Measurements from ENCODE around the gene CDKAL1. TPM values are rescaled to one million over a fixed set of nuclear protein-coding genes. Genes with fewer than 3 reads are reported as not detected.
"Not testable (repeated sequence)": the region's sequence is repeated elsewhere in the genome, so short reads cannot be mapped to it uniquely, and the experiment has no call there.

Gene CDKAL1
- total RNA-seq, 1 donor from 2014 or later, result 13.4 TPM

DNA sequence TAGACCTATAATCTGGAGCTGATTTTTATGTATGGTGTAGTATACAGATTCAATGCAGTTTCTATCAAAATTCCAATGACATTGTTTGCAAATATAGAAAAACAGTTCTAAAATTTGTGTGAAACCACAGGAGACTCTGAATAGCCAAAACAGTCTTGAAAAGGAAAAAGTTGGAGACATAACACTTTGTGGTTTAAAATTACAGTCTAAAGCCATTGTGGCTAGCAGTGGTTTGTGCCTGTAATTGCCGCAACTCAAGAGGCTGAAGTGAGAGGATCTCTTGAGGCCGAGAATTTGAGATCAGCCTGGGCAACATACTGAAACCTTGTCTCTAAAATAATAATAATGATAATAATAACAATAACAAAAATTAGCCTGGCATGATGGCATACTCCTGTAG is 213.7 kb downstream of the CDKAL1 start:
- no peaks in the 10 kb centered on the region for H3K27me3 ChIP-seq (ENCODE audit: control insufficient read depth, insufficient read depth, low read length)
- no peak overlapping the region for H3K4me3 ChIP-seq (ENCODE audit: low read depth, low read length)
- no peak for TF ChIP-seq CTCF (IDR thresholded peaks at IDR 0.05; ENCODE audit: insufficient read depth, low read length, severe bottlenecking)
- FAIRE-seq (no peak), DNase-seq (ENCODE audit: low read depth) (no peak)
- no peaks in the 10 kb centered on the region for H3K36me3 ChIP-seq (ENCODE audit: control insufficient read depth, insufficient read depth, low read length)

DNA sequence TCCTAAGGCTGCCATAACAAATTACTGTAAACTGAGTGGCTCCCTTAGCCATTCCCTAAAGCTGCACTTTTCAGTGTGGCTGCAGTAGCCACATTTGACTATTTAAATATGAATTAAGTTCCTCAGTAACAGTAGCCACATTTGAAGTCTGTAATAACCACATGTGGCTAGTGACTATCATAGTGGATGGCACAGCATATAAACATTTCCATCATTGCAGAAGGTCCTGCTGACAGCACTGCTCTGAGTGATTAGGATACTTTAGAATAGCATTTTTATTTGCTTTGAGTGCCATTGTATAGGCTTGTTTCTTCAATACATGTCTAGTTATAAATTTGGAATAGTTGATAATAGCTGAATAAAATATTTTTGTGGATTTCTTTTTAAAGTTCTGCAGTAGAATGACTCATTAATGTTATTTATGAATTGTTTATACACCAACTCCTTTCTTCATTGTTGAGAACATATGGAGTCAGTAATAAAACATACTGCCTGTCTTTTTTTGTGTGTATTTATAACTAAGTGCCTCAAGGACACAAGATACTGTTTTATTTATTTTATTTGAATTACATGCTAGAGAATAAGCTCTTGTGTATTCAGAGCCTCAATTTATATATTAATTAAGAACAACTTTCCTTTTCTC is 217.2 kb downstream of the CDKAL1 start:
- DNase-seq (ENCODE audit: low read depth), result no peak
- H3K4me3 ChIP-seq (ENCODE audit: low read depth, low read length), result no peak overlapping the region
- FAIRE-seq, result no peak
- H3K27me3 ChIP-seq (ENCODE audit: control insufficient read depth, insufficient read depth, low read length), result no peaks in the 10 kb centered on the region
- TF ChIP-seq CTCF (IDR thresholded peaks at IDR 0.05; ENCODE audit: insufficient read depth, low read length, severe bottlenecking), result no peak
- H3K36me3 ChIP-seq (ENCODE audit: control insufficient read depth, insufficient read depth, low read length), result no peaks in the 10 kb centered on the region

- Histone ChIP-seq H3K4me3 (ENCODE audit: low read depth, low read length) (no peak overlapping the region), H3K27me3 (ENCODE audit: control insufficient read depth, insufficient read depth, low read length) (no peaks in the 10 kb centered on the region), H3K36me3 (ENCODE audit: control insufficient read depth, insufficient read depth, low read length) (no peaks in the 10 kb centered on the region)
- TF ChIP-seq CTCF (IDR thresholded peaks at IDR 0.05; ENCODE audit: insufficient read depth, low read length, severe bottlenecking), result no peak
- peak; percentile 11 for DNase-seq (ENCODE audit: low read depth)
- no peak for FAIRE-seq
Measured at GRCh38 chr6:20755631-20756030, 221.4 kb downstream of the CDKAL1 start.

DNA sequence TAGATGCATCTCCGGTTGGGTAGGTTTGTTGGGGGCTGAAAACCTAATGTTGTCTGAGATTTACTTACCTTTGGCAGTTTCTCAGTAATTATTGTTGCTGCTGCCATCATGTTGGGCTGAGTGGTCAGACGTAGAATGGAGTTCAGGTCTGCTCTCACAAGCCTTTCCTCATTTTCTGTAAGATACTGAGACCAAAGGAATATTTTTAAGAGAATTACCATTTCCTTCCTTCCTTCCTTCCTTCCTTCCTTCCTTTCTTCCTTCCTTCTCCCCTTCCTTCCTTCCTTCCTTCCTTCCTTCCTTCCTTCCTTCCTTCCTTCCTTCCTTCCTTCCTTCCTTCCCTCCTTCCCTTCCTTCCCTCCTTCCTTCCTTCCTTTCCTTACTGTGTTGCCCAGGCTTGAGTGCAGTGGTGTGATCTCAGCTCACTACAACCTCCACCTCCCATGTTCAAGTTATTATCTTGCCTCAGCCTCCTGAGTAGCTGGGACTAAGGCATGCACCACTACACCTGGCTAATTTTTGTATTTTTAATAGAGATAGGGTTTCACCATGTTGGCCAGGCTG is 222.4 kb downstream of the CDKAL1 start:
- FAIRE-seq; H3K36me3 ChIP-seq (ENCODE audit: control insufficient read depth, insufficient read depth, low read length); DNase-seq (ENCODE audit: low read depth); H3K4me3 ChIP-seq (ENCODE audit: low read depth, low read length); H3K27me3 ChIP-seq (ENCODE audit: control insufficient read depth, insufficient read depth, low read length): not testable (repeated sequence)

GRCh38 chr6:20757761-20758160 is 223.5 kb downstream of the CDKAL1 start:
- Histone ChIP-seq H3K36me3 (ENCODE audit: control insufficient read depth, insufficient read depth, low read length) (no peaks in the 10 kb centered on the region), H3K4me3 (ENCODE audit: low read depth, low read length) (no peak overlapping the region), H3K27me3 (ENCODE audit: control insufficient read depth, insufficient read depth, low read length) (no peaks in the 10 kb centered on the region)
- DNase-seq (ENCODE audit: low read depth) (peak; percentile 38), FAIRE-seq (no peak)
- TF ChIP-seq CTCF (IDR thresholded peaks at IDR 0.05; ENCODE audit: insufficient read depth, low read length, severe bottlenecking), result no peak

GRCh38 chr6:20763296-20763695 is 229.0 kb downstream of the CDKAL1 start:
- Histone ChIP-seq H3K27me3 (ENCODE audit: control insufficient read depth, insufficient read depth, low read length) (no peaks in the 10 kb centered on the region), H3K4me3 (ENCODE audit: low read depth, low read length) (no peak overlapping the region), H3K36me3 (ENCODE audit: control insufficient read depth, insufficient read depth, low read length) (no peaks in the 10 kb centered on the region)
- DNase-seq (ENCODE audit: low read depth), result no peak
- FAIRE-seq, result no peak
- TF ChIP-seq CTCF (IDR thresholded peaks at IDR 0.05; ENCODE audit: insufficient read depth, low read length, severe bottlenecking), result no peak
